Mesendoderm (in vitro differentiated cells): ENCODE data around the gene PTTG2.

Source experiments
- DNase-seq: peaks from one replicate; pipeline ENCODE4 v3.0.0; 2013
- H2AK5ac ChIP-seq: 2 replicates; pipeline ENCODE4 v1.6.1; 2013; ENCODE audit warnings: low read length, inconsistent platforms
- H2BK120ac ChIP-seq: 2 replicates; pipeline ENCODE4 v1.6.1; 2013; ENCODE audit warnings: low read depth, mild to moderate bottlenecking, low read length, moderate library complexity, mixed read lengths
- H2BK15ac ChIP-seq: replicated peaks from 2 replicates; pipeline ENCODE4 v1.6.1; 2013; ENCODE audit warnings: low read depth, mild to moderate bottlenecking, moderate library complexity
- H2BK5ac ChIP-seq: 2 replicates; pipeline ENCODE4 v1.6.1; 2013; ENCODE audit warnings: low read length, inconsistent platforms
- H3K18ac ChIP-seq: 2 replicates; pipeline ENCODE4 v1.6.1; 2013; ENCODE audit warnings: mild to moderate bottlenecking, low read length, mixed read lengths
- H3K23ac ChIP-seq: one replicate; pipeline ENCODE4 v1.6.1; 2013; ENCODE audit warnings: low read length
- H3K27ac ChIP-seq: 2 replicates; pipeline ENCODE4 v1.5.1; 2013; ENCODE audit warnings: low read depth, mild to moderate bottlenecking, inconsistent platforms, low read length, moderate library complexity
- H3K27me3 ChIP-seq: 2 replicates; pipeline ENCODE4 v1.6.1; 2013; ENCODE audit warnings: low read length, control low read depth, mild to moderate bottlenecking, inconsistent platforms; ENCODE audit not compliant: insufficient read depth, poor library complexity
- H3K36me3 ChIP-seq: 2 replicates; pipeline ENCODE4 v1.6.1; 2013; ENCODE audit warnings: low read length, inconsistent platforms; ENCODE audit not compliant: control insufficient read depth, insufficient read depth
- H3K4ac ChIP-seq: one replicate; pipeline ENCODE4 v1.6.1; 2013; ENCODE audit warnings: low read depth, mild to moderate bottlenecking, low read length, moderate library complexity
- H3K4me1 ChIP-seq: 2 replicates; pipeline ENCODE4 v1.6.1; 2013; ENCODE audit warnings: low read depth, low read length, inconsistent platforms; ENCODE audit not compliant: control insufficient read depth
- H3K4me2 ChIP-seq: 2 replicates; pipeline ENCODE4 v1.6.1; 2013; ENCODE audit warnings: low read length
- H3K4me3 ChIP-seq: 2 replicates; pipeline ENCODE4 v1.5.1; 2013; ENCODE audit warnings: mild to moderate bottlenecking, low read length
- H3K56ac ChIP-seq: one replicate; pipeline ENCODE4 v1.6.1; 2013; ENCODE audit warnings: low read length
- H3K79me1 ChIP-seq: 2 replicates; pipeline ENCODE4 v1.6.1; 2013; ENCODE audit warnings: low read length, inconsistent platforms
- H3K79me2 ChIP-seq: 2 replicates; pipeline ENCODE4 v1.6.1; 2013; ENCODE audit warnings: mild to moderate bottlenecking, low read length; ENCODE audit not compliant: control insufficient read depth, insufficient read depth
- H3K9ac ChIP-seq: 2 replicates; pipeline ENCODE4 v1.6.1; 2013; ENCODE audit warnings: low read length, inconsistent platforms
- H4K5ac ChIP-seq: one replicate; pipeline ENCODE4 v1.6.1; 2013; ENCODE audit warnings: low read length
- H4K8ac ChIP-seq: one replicate; pipeline ENCODE4 v1.6.1; 2013; ENCODE audit warnings: low read depth, mild to moderate bottlenecking, control low read depth, low read length, moderate library complexity
- WGBS: extraction: QIAGEN DNeasy Blood & Tissue Kit; methylation state at CpG from one replicate; pipeline ENCODE4 v1.1.7; 2013; ENCODE audit warnings: low lambda C conversion rate, missing lambda C conversion rate; ENCODE audit not compliant: insufficient coverage; ENCODE audit errors: extremely low coverage; 5-methylcytosine and 5-hydroxymethylcytosine counted together

PTTG2 gene

DNA sequence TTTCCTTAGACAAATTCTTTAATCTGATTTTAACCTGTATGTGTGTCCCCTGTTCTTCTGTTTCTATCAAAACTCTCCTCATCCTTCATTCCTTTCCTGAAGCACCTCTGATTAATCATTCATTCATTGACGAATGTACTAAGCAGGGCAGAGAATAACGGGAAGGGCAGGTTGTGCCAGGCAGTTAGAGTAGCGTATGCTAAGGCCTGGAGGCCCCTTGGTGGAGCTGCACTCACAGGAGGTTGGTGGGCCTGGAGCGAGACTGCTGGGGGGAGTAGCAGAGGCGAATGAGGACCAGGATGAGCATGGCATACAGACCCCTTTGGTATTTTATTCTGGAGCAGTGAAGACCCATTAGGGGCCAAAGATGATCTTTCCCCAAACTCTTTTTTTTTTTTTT lies 22.5 kb downstream of the PTTG2 start:
- no peak overlapping the region for H2BK5ac ChIP-seq
- H3K18ac ChIP-seq = no peak overlapping the region
- no peak for DNase-seq
- H3K36me3 ChIP-seq = no peaks in the 10 kb centered on the region
- no peaks in the 10 kb centered on the region for H3K27me3 ChIP-seq
- H3K4ac ChIP-seq = no peak overlapping the region
- peak overlapping the region; percentile 5 for H3K56ac ChIP-seq
- peaks cover 10% of the 10 kb centered on the region for H3K79me1 ChIP-seq
- H3K4me2 ChIP-seq = no peak overlapping the region
- H4K5ac ChIP-seq = no peak overlapping the region
- peaks cover 14% of the 10 kb centered on the region for H3K4me1 ChIP-seq
- H3K27ac ChIP-seq = no peak overlapping the region
- H4K8ac ChIP-seq = no peak overlapping the region
- no peak overlapping the region for H2BK15ac ChIP-seq
- H3K23ac ChIP-seq = no peak overlapping the region
- no peak overlapping the region for H2AK5ac ChIP-seq
- no peak overlapping the region for H3K4me3 ChIP-seq
- WGBS = no CpG with 5 or more reads among the region's 5 CpGs
- H3K79me2 ChIP-seq = peaks cover 53% of the 10 kb centered on the region
- H3K9ac ChIP-seq = no peak overlapping the region
- H2BK120ac ChIP-seq = no peak overlapping the region

DNA sequence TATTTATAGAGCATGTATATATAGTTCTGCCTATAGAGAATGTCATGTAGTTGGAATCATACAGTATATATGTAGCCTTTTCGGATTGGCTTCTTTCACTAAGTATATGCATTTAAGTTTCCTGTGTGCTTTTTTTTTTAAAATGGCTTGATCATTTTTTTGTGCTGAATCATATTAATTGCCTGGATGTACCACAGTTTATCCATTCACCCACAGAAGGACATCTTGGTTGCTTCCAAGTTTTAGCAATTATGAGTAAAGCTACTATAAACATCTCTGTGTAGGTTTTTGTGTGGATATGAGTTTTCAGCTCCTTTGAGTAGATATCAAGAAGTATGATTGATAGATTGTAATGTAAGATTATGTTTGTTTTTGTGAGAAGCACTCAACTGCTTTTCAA lies 23.8 kb downstream of the PTTG2 start:
- no peak for DNase-seq
- peaks cover 21% of the 10 kb centered on the region for H3K4me1 ChIP-seq
- no peak overlapping the region for H3K56ac ChIP-seq
- H3K4me3 ChIP-seq = no peak overlapping the region
- H3K9ac ChIP-seq = no peak overlapping the region
- no peaks in the 10 kb centered on the region for H3K36me3 ChIP-seq
- H3K4me2 ChIP-seq = no peak overlapping the region
- H3K79me2 ChIP-seq = peaks cover 45% of the 10 kb centered on the region
- no peak overlapping the region for H2BK5ac ChIP-seq
- no peak overlapping the region for H2AK5ac ChIP-seq
- no peak overlapping the region for H3K23ac ChIP-seq
- H3K4ac ChIP-seq = no peak overlapping the region
- H3K27me3 ChIP-seq = no peaks in the 10 kb centered on the region
- H3K27ac ChIP-seq = no peak overlapping the region
- H2BK120ac ChIP-seq = no peak overlapping the region
- no peak overlapping the region for H4K5ac ChIP-seq
- H2BK15ac ChIP-seq = no peak overlapping the region
- no CpG with 5 or more reads among the region's 1 CpG for WGBS
- no peak overlapping the region for H4K8ac ChIP-seq
- H3K79me1 ChIP-seq = peaks cover 10% of the 10 kb centered on the region
- no peak overlapping the region for H3K18ac ChIP-seq

DNA sequence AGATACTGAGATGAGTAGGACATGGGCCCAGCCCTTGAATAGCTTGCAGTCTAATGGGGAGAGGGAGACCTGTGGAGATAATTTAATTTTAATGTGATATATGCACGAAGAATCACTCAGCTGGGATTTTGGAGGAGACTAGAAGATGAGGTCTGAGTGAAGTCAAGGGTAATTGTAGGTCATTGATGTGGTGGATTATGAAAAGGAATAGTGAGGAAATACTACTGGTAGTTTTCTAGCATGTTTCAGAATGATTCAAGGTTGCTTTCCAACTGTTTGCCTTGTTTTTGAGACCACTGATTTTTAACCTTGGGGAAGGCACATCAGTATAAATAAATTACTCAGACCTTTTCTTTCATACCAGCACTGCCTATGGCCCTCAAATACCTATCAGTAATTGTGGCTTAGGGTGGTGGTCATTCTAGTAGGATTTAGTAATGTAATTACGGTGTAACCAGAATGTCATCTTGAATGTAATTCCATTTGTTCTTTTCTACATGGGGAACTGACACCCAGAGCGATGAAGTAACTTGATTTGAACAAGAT lies 25.6 kb downstream of the PTTG2 start:
- no CpG with 5 or more reads among the region's 3 CpGs for WGBS
- H3K23ac ChIP-seq = no peak overlapping the region
- H2BK15ac ChIP-seq = no peak overlapping the region
- H3K4me2 ChIP-seq = no peak overlapping the region
- no peak overlapping the region for H3K56ac ChIP-seq
- H3K27me3 ChIP-seq = no peaks in the 10 kb centered on the region
- DNase-seq = no peak
- no peak overlapping the region for H3K18ac ChIP-seq
- H3K36me3 ChIP-seq = no peaks in the 10 kb centered on the region
- H3K27ac ChIP-seq = no peak overlapping the region
- peaks cover 41% of the 10 kb centered on the region for H3K79me2 ChIP-seq
- H2BK120ac ChIP-seq = no peak overlapping the region
- H3K4me3 ChIP-seq = no peak overlapping the region
- H4K5ac ChIP-seq = no peak overlapping the region
- H3K79me1 ChIP-seq = peaks cover 7% of the 10 kb centered on the region
- H3K4me1 ChIP-seq = peaks cover 28% of the 10 kb centered on the region
- H2BK5ac ChIP-seq = no peak overlapping the region
- H2AK5ac ChIP-seq = no peak overlapping the region
- H4K8ac ChIP-seq = no peak overlapping the region
- no peak overlapping the region for H3K4ac ChIP-seq
- H3K9ac ChIP-seq = no peak overlapping the region

GRCh38 chr4:37988670-37989069 lies 28.5 kb downstream of the PTTG2 start:
- H3K4ac ChIP-seq = no peak overlapping the region
- peaks cover 5% of the 10 kb centered on the region for H3K79me1 ChIP-seq
- H2AK5ac ChIP-seq = no peak overlapping the region
- H3K36me3 ChIP-seq = no peaks in the 10 kb centered on the region
- H3K23ac ChIP-seq = no peak overlapping the region
- no peak overlapping the region for H3K4me3 ChIP-seq
- no peak overlapping the region for H3K4me2 ChIP-seq
- H3K9ac ChIP-seq = no peak overlapping the region
- H4K8ac ChIP-seq = no peak overlapping the region
- no peak overlapping the region for H3K18ac ChIP-seq
- peak overlapping the region; percentile 16 for H3K27ac ChIP-seq
- peaks cover 24% of the 10 kb centered on the region for H3K4me1 ChIP-seq
- H2BK5ac ChIP-seq = no peak overlapping the region
- H3K27me3 ChIP-seq = no peaks in the 10 kb centered on the region
- peaks cover 30% of the 10 kb centered on the region for H3K79me2 ChIP-seq
- H4K5ac ChIP-seq = no peak overlapping the region
- H2BK15ac ChIP-seq = no peak overlapping the region
- H3K56ac ChIP-seq = peak overlapping the region; percentile 59
- H2BK120ac ChIP-seq = peak overlapping the region; percentile 85
- no CpG with 5 or more reads among the region's 5 CpGs for WGBS
- peak; percentile 94 for DNase-seq

DNA sequence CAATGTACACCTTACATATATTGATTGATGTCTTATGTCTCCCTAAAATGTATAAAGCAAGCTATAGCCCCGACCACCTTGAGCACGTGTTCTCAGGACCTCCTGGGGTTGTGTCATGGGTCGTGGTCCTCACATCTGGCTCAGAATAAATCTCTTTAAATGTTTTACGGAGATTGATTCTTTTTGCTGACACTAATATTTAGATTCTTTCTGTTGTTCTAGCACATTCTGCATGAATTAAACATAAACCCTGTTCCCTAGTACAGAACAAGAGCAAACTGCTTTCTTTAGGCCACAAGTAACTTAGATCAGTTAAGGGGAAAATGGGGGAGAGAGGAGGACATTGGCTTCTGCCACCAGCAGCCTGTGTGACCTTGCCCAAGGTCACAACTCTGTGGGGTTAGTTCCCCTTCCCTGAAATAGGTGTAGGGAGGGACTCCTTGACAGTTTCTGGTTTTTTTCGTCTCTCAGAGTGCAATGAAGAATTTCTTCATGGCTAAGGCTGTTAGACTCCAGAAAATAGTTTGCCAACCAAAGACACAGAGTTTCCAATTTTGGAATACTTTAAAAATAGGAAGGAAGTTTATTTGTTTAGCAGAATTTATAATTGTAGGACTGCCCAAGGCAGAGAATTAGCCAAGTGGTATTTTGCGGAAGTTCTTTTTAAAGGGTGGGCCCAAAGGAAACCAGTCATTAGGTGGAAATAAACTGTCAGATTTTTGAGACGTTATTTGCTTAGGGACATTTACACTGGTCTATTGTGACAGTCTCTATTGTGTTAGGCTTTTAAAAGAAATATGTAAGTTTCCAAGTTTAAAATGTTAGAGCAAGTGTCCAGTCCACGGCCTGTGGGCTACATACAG lies 29.4 kb downstream of the PTTG2 start:
- H3K79me1 ChIP-seq = peaks cover 7% of the 10 kb centered on the region
- DNase-seq = no peak
- H3K56ac ChIP-seq = no peak overlapping the region
- H3K4me1 ChIP-seq = peaks cover 28% of the 10 kb centered on the region
- no peak overlapping the region for H2AK5ac ChIP-seq
- no peak overlapping the region for H3K4ac ChIP-seq
- H3K18ac ChIP-seq = peak overlapping the region; percentile 71
- no peak overlapping the region for H3K23ac ChIP-seq
- peak overlapping the region; percentile 19 for H2BK15ac ChIP-seq
- H3K36me3 ChIP-seq = no peaks in the 10 kb centered on the region
- no peak overlapping the region for H3K4me2 ChIP-seq
- H3K27me3 ChIP-seq = no peaks in the 10 kb centered on the region
- H2BK5ac ChIP-seq = no peak overlapping the region
- H3K79me2 ChIP-seq = peaks cover 25% of the 10 kb centered on the region
- H2BK120ac ChIP-seq = peak overlapping the region; percentile 82
- H3K9ac ChIP-seq = no peak overlapping the region
- no peak overlapping the region for H4K5ac ChIP-seq
- WGBS = no CpG with 5 or more reads among the region's 8 CpGs
- H3K27ac ChIP-seq = no peak overlapping the region
- no peak overlapping the region for H4K8ac ChIP-seq
- H3K4me3 ChIP-seq = no peak overlapping the region
